Left colon (tissue), 2 donors: ENCODE data around the gene LENEP. TPM values are rescaled to one million over a fixed set of nuclear protein-coding genes. Genes with fewer than 3 reads are reported as not detected.
A peak's percentile ranks its signal among the peaks of the same experiment; 100 is the strongest.

Source experiments
- ATAC-seq: fragments of 200-7000 bp; cut with Tn5 transposase; one replicate; pipeline ENCODE4 v1.9.1; 2020; ENCODE audit warnings: mild to moderate bottlenecking, moderate library complexity
- DNase-seq, 2 donors: peaks; one replicate each; pipeline ENCODE4 v3.0.0-alpha.2; 2020
- intact Hi-C, 2 donors: fragments of 100-400 bp; cut with DNase I in 1 of 2; cut with micrococcal nuclease in 1 of 2; formaldehyde crosslinking; loops; one replicate each; pipeline versions ENCODE4 v1.11.2 to v1.14.0; 2022; cut with DNase I, micrococcal nuclease
- microRNA-seq, 2 donors: library from miRNA; unstranded; fragments of <30 nt; microRNA quantifications; one replicate each; pipeline versions ENCODE4 v1.1.0 to v1.2.0, GENCODE V29; 2020
- total RNA-seq, 2 donors: library from RNA; stranded (reverse); fragmentation: NEBNext Ultra II Directional; extraction: Animal tissue kit (Norgen Biotek cat#: 25700); gene quantifications; one replicate each; pipeline ENCODE4 v1.2.1, GENCODE V29; 2021
- donor health status: DM: no; HTN: no; CAD: no.
- donor health status: DM: yes; HTN: yes; CAD: no.

LENEP gene
- total RNA-seq, 2 donors from 2014 or later: 0.52 TPM; not detected in 1

- DNase-seq (no peak), ATAC-seq (no peak)
- intact Hi-C loops: no loop called here
Measured at GRCh38 chr1:155033524-155033923, 40.1 kb downstream of the LENEP start, which contains the start of the genes DCST1 and DCST2. TSS of gene DCST1 (plus strand) at chr1:155033824. CDS start at chr1:155034037, 213 bp downstream. TSS of gene DCST2 (minus strand) at chr1:155033781. CDS start at chr1:155033701, 80 bp downstream.

GRCh38 chr1:155034318-155035208 is 41.2 kb downstream of the LENEP start:
- intact Hi-C loops: no loop called here
- ATAC-seq (no peak), DNase-seq (no peak)

- DNase-seq (no peak), ATAC-seq (no peak)
- intact Hi-C loops: no loop called here
Measured at GRCh38 chr1:155035936-155036335, 42.5 kb downstream of the LENEP start.

GRCh38 chr1:155037043-155037442 is 43.7 kb downstream of the LENEP start:
- DNase-seq (no peak), ATAC-seq (no peak)
- intact Hi-C loops: no loop called here

GRCh38 chr1:155037851-155038441 is 44.6 kb downstream of the LENEP start:
- DNase-seq (peak; percentile 37 to 61), ATAC-seq (peak; percentile 74)
- intact Hi-C loops: no loop called here

GRCh38 chr1:155038602-155039307 is 45.4 kb downstream of the LENEP start:
- ATAC-seq (peak; percentile 84), DNase-seq (peak; percentile 63 to 87)
- intact Hi-C loops: no loop called here

- ATAC-seq (no peak), DNase-seq (no peak)
- intact Hi-C loops: no loop called here
Measured at GRCh38 chr1:155039308-155039669, 45.9 kb downstream of the LENEP start.

GRCh38 chr1:155040358-155041093 is 47.1 kb downstream of the LENEP start:
- intact Hi-C loops: no loop called here
- ATAC-seq: no peak
- DNase-seq: no peak

GRCh38 chr1:155042789-155043188 is 49.4 kb downstream of the LENEP start:
- intact Hi-C loops: no loop called here
- DNase-seq: no peak
- no peak for ATAC-seq

- DNase-seq (peak; percentile 74 to 86), ATAC-seq (peak; percentile 72)
- intact Hi-C loops: no loop called here
Measured at GRCh38 chr1:155043301-155043702, 49.9 kb downstream of the LENEP start.

GRCh38 chr1:155043793-155044192 is 50.4 kb downstream of the LENEP start:
- intact Hi-C loops: no loop called here
- peak; percentile 71 for ATAC-seq
- DNase-seq: peak; percentile 61 to 73

Small RNAs within 50 kb of the gene (microRNA-seq; reads per million reads assigned to microRNA genes)
- 0 to 2.7 reads per million in 2 donors for gene MIR4258

Other genes starting within 250 kb of the LENEP start
- gene KCNN3, start 123.3 kb upstream of the LENEP start, total RNA-seq: 1 to 10 TPM in 1 of 2 donors, under 1 TPM in 1; 0.73 to 3.6 TPM
- 10 to 100 TPM; 33.4 to 34.0 TPM for gene PMVK, start 56.9 kb upstream of the LENEP start, total RNA-seq
- 10 to 100 TPM; 33.4 to 61.2 TPM for gene PBXIP1, start 37.5 kb upstream of the LENEP start, total RNA-seq
- gene PYGO2, start 31.8 kb upstream of the LENEP start, total RNA-seq: 10 to 100 TPM; 27.0 to 31.3 TPM
- gene SHC1, start 22.8 kb upstream of the LENEP start, total RNA-seq: 100 to 1,000 TPM in 1 of 2 donors, 10 to 100 TPM in 1; 95.3 to 108 TPM
- gene CKS1B, start 18.9 kb upstream of the LENEP start, total RNA-seq: 10 to 100 TPM; 22.8 to 35.7 TPM
- gene FLAD1, start 10.2 kb upstream of the LENEP start, total RNA-seq: 10 to 100 TPM; 32.8 to 43.7 TPM
- gene ZBTB7B, start 9.2 kb downstream of the LENEP start, total RNA-seq: 100 to 1,000 TPM; 248 to 326 TPM
- 1 to 10 TPM; 1.5 to 3.6 TPM for gene DCST2, start 40.2 kb downstream of the LENEP start, total RNA-seq
- gene DCST1, start 40.2 kb downstream of the LENEP start, total RNA-seq: under 1 TPM in 1 of 2 donors, not detected in 1; 0.21 TPM
- gene ADAM15, start 57.7 kb downstream of the LENEP start, total RNA-seq: 100 to 1,000 TPM in 1 of 2 donors, 10 to 100 TPM in 1; 88.9 to 160 TPM
- gene EFNA4, start 70.2 kb downstream of the LENEP start, total RNA-seq: 10 to 100 TPM; 23.0 to 33.5 TPM
- gene EFNA3, start 85.3 kb downstream of the LENEP start, total RNA-seq: 10 to 100 TPM in 1 of 2 donors, 1 to 10 TPM in 1; 7.7 to 23.1 TPM
- 100 to 1,000 TPM in 1 of 2 donors, 10 to 100 TPM in 1; 63.0 to 176 TPM for gene EFNA1, start 134.3 kb downstream of the LENEP start, total RNA-seq
- gene SLC50A1, start 142.3 kb downstream of the LENEP start, total RNA-seq: 100 to 1,000 TPM in 1 of 2 donors, 10 to 100 TPM in 1; 70.6 to 107 TPM
- gene DPM3, start 146.9 kb downstream of the LENEP start, total RNA-seq: 100 to 1,000 TPM in 1 of 2 donors, 10 to 100 TPM in 1; 93.9 to 131 TPM
- gene KRTCAP2, start 179.7 kb downstream of the LENEP start, total RNA-seq: 100 to 1,000 TPM; 143 to 164 TPM
- under 1 TPM; 0.28 to 0.52 TPM for gene TRIM46, start 180.3 kb downstream of the LENEP start, total RNA-seq
- 10 to 100 TPM; 20.0 to 20.9 TPM for gene THBS3, start 214.3 kb downstream of the LENEP start, total RNA-seq
- gene MTX1, start 215.1 kb downstream of the LENEP start, total RNA-seq: 10 to 100 TPM; 36.3 to 46.4 TPM